G401 (cell line): ENCODE data around the gene PLA2G4D. TPM values are rescaled to one million over a fixed set of nuclear protein-coding genes. Genes with fewer than 3 reads are reported as not detected.
A peak's percentile ranks its signal among the peaks of the same experiment; 100 is the strongest.
"Not testable (repeated sequence)": the region's sequence is repeated elsewhere in the genome, so short reads cannot be mapped to it uniquely, and the experiment has no call there.

Experiments used
- DNase-seq: peaks from one replicate; pipeline ENCODE4 v3.0.0-alpha.2; 2015; ENCODE audit warnings: low spot score
- in situ Hi-C: cut with HindIII; loops from 2 replicates; pipeline ENCODE4 v1.10.0; 2016; ENCODE audit warnings: low sequenced_read_pairs, mixed read lengths
- total RNA-seq: library from RNA; depleted of rRNA; stranded (reverse); fragments of >200 nt; shearing (Covaris generic); gene quantifications from 2 replicates; pipeline ENCODE4 v1.2.3, GENCODE V29; 2014

PLA2G4D gene
- total RNA-seq, 1 experiment from 2014 or later: 0.61 TPM

- in situ Hi-C loops: no loop called here
- no peak for DNase-seq
Measured at GRCh38 chr15:42097018-42097417, 2.7 kb upstream of the PLA2G4D start.

GRCh38 chr15:42093966-42094365 lies 396 bp downstream of the PLA2G4D start:
- DNase-seq: no peak
- in situ Hi-C loops: no loop called here

DNA sequence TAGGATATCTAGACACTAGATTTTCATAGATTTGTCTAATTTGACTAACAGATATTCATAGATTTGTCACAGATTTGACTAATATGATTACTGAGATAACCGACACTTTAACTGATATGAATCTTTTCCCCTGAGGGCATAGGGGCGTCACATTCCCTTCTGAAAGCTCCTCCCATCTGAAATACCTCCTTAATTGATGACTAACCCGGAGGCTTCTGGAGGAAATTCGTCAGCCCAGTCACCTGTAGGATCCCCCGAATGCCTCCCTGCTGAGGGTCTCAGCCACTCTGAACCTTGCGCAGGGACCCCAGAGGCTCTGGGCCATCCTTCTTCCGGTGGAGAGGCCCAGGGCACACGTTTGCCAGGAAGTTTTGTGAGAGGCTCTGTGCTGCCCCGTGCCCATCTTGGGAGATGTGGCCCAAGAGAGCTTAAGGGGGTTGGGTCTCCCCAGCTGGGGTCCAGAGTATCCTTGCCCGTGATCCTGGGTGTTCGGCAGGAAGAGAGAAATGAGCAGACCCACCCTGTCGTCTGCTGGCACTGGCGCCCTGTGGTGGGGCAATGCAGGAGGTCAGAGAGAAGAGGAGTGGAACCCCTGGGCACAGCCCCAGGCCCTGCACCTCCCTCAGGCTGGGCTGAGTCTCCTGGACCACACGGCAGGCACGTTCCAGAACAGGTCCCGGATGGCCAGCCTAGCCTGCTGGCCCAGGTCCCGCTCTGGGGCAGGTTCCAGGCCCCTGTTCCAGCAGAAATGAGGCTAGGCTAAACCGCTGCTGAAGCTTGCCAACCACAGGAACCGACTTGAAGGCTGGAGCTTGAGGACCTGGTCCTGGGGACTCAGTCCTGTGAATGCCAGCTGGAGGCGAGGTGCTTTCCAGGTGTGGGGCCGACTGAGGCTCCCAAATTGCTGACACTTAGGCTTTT lies 1.7 kb downstream of the PLA2G4D start:
- DNase-seq: peak; percentile 18
- in situ Hi-C loops: no loop called here

DNA sequence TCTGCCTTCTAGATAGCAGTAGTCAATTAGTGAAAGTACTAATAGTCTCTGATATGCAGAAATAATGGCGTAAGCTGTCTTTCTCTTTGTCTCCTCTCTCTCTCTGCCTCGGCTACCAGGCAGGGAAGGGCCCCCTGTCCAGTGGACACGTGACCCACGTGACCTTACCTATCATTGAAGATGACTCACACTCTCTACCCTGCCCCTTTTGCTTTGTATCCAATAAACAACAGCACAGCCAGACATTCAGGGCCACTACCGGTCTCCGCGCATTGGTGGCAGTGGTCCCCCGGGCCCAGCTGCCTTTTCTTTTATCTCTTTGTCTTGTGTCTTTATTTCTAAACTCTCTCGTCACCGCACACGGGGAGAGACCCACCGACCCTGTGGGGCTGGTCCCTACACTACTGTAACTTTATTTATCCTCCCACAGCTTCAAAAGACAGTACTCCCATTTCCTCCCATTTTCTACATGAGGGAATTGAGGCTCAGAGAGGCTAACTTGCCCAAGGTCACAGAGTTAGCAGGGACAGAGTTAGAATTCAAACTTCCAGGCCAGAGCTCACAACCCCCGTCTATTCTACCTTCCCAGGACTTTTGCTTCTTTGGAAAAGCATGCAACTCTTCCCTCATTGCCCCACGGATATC lies 2.5 kb downstream of the PLA2G4D start:
- in situ Hi-C loops: not testable (repeated sequence)

GRCh38 chr15:42090781-42091180 lies 3.6 kb downstream of the PLA2G4D start:
- in situ Hi-C loops: no loop called here

More for the DNA sequence above, 2.5 kb downstream of the PLA2G4D start:
- not testable (repeated sequence) for DNase-seq

GRCh38 chr15:42090370-42090769 lies 4.0 kb downstream of the PLA2G4D start:
- DNase-seq: no peak
- in situ Hi-C loops: no loop called here

More at GRCh38 chr15:42090781-42091180, 3.6 kb downstream of the PLA2G4D start:
- DNase-seq: no peak

DNA sequence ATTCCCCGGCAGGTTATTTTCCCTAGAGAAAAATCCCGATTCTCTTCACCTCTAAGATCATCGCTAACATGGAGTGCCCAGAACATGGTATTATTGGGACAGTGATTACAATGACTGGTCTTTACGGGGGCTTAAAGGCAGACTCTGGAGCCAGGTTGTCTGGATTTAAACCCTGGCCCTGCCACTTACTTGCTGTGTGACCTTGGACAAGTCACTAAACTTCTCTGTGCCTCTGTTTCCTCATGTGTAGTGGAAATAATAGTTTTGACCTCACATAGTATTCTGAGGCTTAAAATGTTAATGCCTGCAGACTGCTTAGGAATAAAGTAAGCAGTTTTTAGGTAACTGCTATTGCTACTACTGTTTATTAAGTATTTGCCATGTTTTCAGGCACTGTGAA lies 4.4 kb downstream of the PLA2G4D start:
- no peak for DNase-seq
- in situ Hi-C loops: no loop called here

DNA sequence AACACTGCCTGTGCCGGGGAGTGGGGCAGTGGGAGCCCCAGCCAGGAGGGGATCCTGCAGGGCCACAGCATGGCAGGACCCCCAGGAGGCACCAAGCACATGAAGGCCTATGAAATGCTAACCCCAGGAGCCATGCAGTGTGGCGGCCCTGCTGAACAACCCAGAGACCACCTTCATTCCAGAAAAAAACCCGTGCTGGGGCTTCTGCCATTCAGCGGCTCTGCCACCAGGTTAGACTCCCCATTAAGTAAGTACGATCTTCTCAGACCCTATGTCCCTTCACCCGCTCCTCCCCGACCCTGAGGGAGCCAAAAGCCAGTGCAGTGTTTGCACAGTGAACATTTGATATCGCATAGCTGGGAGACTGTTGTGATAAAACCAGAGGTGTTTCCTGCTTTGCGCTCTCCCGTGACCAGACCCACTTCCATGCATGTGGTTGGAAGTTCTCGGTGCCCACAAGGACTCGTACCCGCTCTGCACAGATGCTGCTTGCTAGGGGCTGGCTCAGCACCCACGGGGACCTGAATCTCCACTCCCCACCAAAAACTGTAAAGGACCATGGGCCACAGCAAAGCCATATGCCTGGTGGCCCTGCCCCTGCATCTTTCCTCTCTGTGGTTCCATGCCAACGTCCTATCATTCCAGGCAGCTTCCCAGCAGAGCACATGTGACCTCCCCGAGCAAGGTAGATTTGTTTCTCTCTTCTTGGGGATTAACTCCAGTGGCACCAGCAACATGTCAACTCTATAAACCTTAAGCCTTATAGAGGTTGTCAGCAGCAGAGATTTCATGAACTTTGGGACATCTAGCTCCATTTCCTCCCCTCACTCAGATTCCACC lies 5.3 kb downstream of the PLA2G4D start:
- in situ Hi-C loops: no loop called here
- no peak for DNase-seq

- DNase-seq: no peak
- in situ Hi-C loops: no loop called here
Measured at GRCh38 chr15:42087926-42088800, 6.2 kb downstream of the PLA2G4D start.

DNA sequence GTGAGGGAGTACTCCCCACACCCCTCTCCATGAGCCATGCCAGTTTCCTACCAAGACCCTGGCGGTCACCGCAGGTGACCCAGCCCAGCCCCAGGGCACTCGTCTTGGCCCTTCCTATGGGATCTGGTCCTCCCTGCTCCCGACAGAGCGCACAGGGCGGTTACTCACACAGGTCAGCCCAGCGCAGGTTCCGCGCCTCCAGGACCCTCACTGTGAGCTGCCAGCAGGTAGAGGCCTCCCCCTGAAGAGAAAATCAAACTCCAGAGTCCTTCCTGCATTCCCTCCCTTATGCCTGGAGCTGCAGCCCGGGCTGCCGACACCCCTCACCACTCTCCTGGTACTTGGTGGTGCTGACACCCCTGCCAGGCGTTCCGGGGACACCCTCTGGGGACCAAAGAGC lies 6.9 kb downstream of the PLA2G4D start:
- in situ Hi-C loops: no loop called here
- DNase-seq: no peak

DNA sequence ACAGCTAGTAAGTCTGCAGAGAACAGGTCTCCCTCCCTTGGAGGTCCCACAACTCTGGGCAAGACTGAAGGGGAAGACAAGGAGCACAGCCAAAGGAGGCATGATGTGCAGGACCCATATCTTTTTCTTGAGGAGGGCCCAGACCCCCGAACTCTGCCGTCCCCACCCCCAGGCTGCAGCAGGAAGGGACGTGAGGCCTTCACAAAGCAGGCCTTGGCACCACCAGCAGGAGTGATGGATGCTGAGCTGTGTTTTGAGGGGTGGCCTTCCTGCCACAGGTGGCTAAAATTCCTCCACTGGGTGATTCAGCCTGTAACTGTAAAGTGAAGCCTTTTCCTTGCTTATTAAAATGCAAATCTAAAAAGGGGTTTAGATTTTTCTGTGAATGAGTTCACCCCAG lies 8.6 kb downstream of the PLA2G4D start:
- no peak for DNase-seq
- in situ Hi-C loops: no loop called here

GRCh38 chr15:42085236-42085605 lies 9.1 kb downstream of the PLA2G4D start:
- no peak for DNase-seq
- in situ Hi-C loops: no loop called here

GRCh38 chr15:42084465-42085235 lies 9.7 kb downstream of the PLA2G4D start:
- peak; percentile 73 for DNase-seq
- in situ Hi-C loops: no loop called here

DNA sequence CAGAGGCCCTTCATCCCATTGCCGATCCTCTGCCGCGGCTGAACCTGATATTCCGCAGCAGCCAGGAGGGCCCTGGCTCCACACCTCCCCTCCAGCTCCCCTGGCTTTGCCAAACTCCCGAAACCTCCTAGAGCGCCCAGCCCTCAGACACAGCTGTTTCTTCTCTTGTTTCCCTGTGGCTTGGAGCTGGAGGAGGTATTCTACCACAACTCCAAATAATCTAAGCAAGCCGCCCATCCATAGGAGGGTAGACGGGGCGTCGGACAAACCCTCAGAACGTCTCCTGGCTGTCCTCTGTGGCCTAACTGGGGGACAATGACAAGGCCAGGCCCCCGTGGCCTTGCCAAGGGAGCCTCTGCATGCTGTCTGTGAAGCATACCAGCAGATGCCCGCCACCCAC lies 10.4 kb downstream of the PLA2G4D start:
- in situ Hi-C loops: no loop called here
- DNase-seq: no peak

GRCh38 chr15:42083605-42083908 lies 10.8 kb downstream of the PLA2G4D start:
- in situ Hi-C loops: no loop called here
- no peak for DNase-seq

DNA sequence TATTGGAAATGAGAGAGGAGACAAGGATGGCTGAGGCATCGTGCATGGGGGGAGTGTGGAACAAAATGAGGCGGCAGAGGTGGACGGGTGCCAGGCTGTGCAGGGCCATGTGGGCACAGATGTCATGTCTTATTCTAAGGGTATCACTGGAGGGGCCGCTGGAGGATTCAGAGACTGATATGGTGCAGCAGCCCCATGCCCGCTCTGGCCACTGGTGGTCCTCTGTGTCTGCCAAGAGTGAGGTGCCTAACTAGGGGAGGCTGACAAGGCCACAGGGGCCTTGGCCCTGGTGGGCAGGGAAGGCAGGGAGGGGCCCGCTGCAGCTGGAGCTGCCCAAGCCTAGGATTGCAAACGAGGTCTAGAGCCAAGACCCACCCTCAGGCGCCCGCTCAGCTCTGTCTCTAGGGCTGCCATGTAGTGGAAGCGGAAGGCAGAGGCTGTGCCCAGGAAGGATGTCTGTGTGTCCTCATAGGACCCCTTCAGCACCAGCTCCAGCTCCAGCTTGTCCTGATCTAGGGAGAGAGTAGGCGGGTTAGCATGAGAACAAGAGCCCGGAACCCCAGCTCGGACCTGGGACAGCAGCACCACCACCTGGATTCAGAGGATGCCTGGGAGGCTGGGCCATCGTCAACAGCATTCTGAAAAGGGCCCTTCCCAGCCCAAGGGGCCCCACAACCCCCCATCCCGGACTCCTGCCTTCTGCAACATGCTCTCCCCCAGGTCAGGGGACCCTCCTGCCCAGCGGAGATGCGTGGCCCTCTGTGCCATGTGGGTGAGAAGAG lies 11.3 kb downstream of the PLA2G4D start:
- DNase-seq: no peak
- in situ Hi-C loops: no loop called here

GRCh38 chr15:42082141-42082540 lies 12.2 kb downstream of the PLA2G4D start:
- in situ Hi-C loops: no loop called here

More at GRCh38 chr15:42082141-42082540, 12.2 kb downstream of the PLA2G4D start:
- no peak for DNase-seq
